ENCODE results near the gene ANKRD12. TPM values are rescaled to one million over a fixed set of nuclear protein-coding genes. Genes with fewer than 3 reads are reported as not detected.

Gene ANKRD12
- total RNA-seq, 1 experiment from 2014 or later, result 23.5 TPM

DNA sequence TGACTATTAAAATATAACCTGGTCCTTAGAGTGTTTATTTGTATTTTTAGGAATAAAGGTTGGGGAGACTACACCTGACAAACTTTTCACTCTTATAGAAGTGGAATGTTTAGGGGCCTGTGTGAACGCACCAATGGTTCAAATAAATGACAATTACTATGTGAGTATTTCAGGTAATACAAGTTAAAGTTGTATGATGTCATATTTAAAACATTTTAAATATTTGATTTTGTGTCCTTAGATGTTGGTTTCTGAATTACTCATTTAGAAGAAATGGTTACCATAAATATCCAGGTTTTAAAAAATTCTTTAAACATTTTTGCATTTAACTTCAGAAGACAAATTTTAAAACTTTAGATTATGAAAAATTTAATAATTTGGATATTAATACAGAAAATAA lies 11.8 kb upstream of the ANKRD12 start:
- Histone ChIP-seq H3K79me2 (ENCODE audit: insufficient read depth, low read length) (peaks cover 79% of the 10 kb centered on the region), H3K4me1 (ENCODE audit: control insufficient read depth in 1 of 2, insufficient read depth in 2 of 2, low read length in 2 of 2) (no peaks in the 10 kb centered on the region), H4K20me1 (ENCODE audit: insufficient read depth) (no peaks in the 10 kb centered on the region; the same call in none of the 2 replicates), H3K9me2 (ENCODE audit: insufficient read depth) (no peaks in the 10 kb centered on the region), H3K36me3 (ENCODE audit: control insufficient read depth in 1 of 2, insufficient read depth in 2 of 2, low read length in 2 of 2) (peaks cover 38 to 61% of the 10 kb centered on the region in 2 experiments; a peak in 3 of 4 replicates), H3K4me3 (replicated peaks in 1 of 2; ENCODE audit: low read depth in 1 of 2, low read length in 2 of 2) (no peak overlapping the region), H3K27me3 (ENCODE audit: insufficient read depth, low read length) (no peaks in the 10 kb centered on the region), H3K27ac (ENCODE audit: low read depth, low read length) (no peak overlapping the region), H3K9ac (ENCODE audit: low read length) (no peak overlapping the region), H3K9me3 (ENCODE audit: control insufficient read depth in 1 of 2, insufficient read depth in 1 of 2, low read depth in 1 of 2, low read length in 2 of 2) (no peaks in the 10 kb centered on the region), H3K4me2 (ENCODE audit: low read length) (no peak overlapping the region), H2AFZ (ENCODE audit: low read depth, low read length, poor library complexity, severe bottlenecking) (no peak overlapping the region)
- CTCF ChIA-PET, result no interaction called here
- RAD21 ChIA-PET (ENCODE audit: low non-redundant PET in 1 of 2, low total read pairs in 2 of 2, uncharacterized antibody in 2 of 2, unreplicated experiment in 2 of 2), result no interaction called here
- no TSS peak for BruUV-seq (replicated peaks)
- ATAC-seq (no peak), DNase-seq (ENCODE audit: low read depth, low spot score) (no peak)
- intact Hi-C loops (cut with micrococcal nuclease), result no loop called here
- POLR2A ChIA-PET, result no interaction called here
- no peak for TF ChIP-seq POLR2AphosphoS5 (IDR thresholded peaks at IDR 0.05; ENCODE audit: low read depth, low read length)
- TF ChIP-seq, protein P1, sequence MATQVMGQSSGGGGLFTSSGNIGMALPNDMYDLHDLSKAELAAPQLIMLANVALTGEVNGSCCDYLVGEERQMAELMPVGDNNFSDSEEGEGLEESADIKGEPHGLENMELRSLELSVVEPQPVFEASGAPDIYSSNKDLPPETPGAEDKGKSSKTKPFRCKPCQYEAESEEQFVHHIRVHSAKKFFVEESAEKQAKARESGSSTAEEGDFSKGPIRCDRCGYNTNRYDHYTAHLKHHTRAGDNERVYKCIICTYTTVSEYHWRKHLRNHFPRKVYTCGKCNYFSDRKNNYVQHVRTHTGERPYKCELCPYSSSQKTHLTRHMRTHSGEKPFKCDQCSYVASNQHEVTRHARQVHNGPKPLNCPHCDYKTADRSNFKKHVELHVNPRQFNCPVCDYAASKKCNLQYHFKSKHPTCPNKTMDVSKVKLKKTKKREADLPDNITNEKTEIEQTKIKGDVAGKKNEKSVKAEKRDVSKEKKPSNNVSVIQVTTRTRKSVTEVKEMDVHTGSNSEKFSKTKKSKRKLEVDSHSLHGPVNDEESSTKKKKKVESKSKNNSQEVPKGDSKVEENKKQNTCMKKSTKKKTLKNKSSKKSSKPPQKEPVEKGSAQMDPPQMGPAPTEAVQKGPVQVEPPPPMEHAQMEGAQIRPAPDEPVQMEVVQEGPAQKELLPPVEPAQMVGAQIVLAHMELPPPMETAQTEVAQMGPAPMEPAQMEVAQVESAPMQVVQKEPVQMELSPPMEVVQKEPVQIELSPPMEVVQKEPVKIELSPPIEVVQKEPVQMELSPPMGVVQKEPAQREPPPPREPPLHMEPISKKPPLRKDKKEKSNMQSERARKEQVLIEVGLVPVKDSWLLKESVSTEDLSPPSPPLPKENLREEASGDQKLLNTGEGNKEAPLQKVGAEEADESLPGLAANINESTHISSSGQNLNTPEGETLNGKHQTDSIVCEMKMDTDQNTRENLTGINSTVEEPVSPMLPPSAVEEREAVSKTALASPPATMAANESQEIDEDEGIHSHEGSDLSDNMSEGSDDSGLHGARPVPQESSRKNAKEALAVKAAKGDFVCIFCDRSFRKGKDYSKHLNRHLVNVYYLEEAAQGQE (IDR thresholded peaks at IDR 0.05; ENCODE audit: low read depth), result no peak
- TF ChIP-seq, protein P2, sequence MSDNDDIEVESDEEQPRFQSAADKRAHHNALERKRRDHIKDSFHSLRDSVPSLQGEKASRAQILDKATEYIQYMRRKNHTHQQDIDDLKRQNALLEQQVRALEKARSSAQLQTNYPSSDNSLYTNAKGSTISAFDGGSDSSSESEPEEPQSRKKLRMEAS (IDR thresholded peaks at IDR 0.05), result no peak
- no peak for TF ChIP-seq CBX3 (IDR thresholded peaks at IDR 0.05; ENCODE audit: low read depth)
- TF ChIP-seq TCF7L2 (IDR thresholded peaks at IDR 0.05; ENCODE audit: borderline replicate concordance, extremely low read depth, insufficient read depth, insufficient read length), result no peak
- TF ChIP-seq ZFX (IDR thresholded peaks at IDR 0.05), result no peak
- TF ChIP-seq, protein P3, sequence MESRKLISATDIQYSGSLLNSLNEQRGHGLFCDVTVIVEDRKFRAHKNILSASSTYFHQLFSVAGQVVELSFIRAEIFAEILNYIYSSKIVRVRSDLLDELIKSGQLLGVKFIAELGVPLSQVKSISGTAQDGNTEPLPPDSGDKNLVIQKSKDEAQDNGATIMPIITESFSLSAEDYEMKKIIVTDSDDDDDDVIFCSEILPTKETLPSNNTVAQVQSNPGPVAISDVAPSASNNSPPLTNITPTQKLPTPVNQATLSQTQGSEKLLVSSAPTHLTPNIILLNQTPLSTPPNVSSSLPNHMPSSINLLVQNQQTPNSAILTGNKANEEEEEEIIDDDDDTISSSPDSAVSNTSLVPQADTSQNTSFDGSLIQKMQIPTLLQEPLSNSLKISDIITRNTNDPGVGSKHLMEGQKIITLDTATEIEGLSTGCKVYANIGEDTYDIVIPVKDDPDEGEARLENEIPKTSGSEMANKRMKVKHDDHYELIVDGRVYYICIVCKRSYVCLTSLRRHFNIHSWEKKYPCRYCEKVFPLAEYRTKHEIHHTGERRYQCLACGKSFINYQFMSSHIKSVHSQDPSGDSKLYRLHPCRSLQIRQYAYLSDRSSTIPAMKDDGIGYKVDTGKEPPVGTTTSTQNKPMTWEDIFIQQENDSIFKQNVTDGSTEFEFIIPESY (IDR thresholded peaks at IDR 0.05; ENCODE audit: extremely low read depth, insufficient replicate concordance, low read length), result no peak
- TF ChIP-seq JUND (IDR thresholded peaks at IDR 0.05), result no peak
- TF ChIP-seq EGR1 (IDR thresholded peaks at IDR 0.05; ENCODE audit: low read depth), result no peak
- TF ChIP-seq, protein P4, sequence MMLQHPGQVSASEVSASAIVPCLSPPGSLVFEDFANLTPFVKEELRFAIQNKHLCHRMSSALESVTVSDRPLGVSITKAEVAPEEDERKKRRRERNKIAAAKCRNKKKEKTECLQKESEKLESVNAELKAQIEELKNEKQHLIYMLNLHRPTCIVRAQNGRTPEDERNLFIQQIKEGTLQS (IDR thresholded peaks at IDR 0.05), result no peak
- TF ChIP-seq ELF1 (IDR thresholded peaks at IDR 0.05; ENCODE audit: borderline replicate concordance, low read depth), result no peak
- TF ChIP-seq FOSL1 (IDR thresholded peaks at IDR 0.05; ENCODE audit: low read depth), result no peak
- TF ChIP-seq CEBPB (IDR thresholded peaks at IDR 0.05; ENCODE audit: low read depth), result no peak
- no peak for TF ChIP-seq EZH2 (IDR thresholded peaks at IDR 0.05)
- no peak for TF ChIP-seq EZH2phosphoT487 (IDR thresholded peaks at IDR 0.05; ENCODE audit: borderline replicate concordance)
